Caco-2 (cell line): ENCODE measurements around the gene IDE. TPM values are rescaled to one million over a fixed set of nuclear protein-coding genes. Genes with fewer than 3 reads are reported as not detected.
"Not testable (repeated sequence)": the region's sequence is repeated elsewhere in the genome, so short reads cannot be mapped to it uniquely, and the experiment has no call there.

Source experiments
- BruUV-seq: library from RNA; stranded (reverse); fragments of 400-500 nt; replicated peaks from 2 replicates; lab custom pipeline; 2021; lab: Mats Ljungman, UMichigan
- CTCF ChIA-PET: fragments of 300-600 bp; sonication (Branson Sonifier 250); formaldehyde crosslinking; loops from one replicate; lab custom pipeline; 2022; ENCODE audit warnings: antibody characterized with exemption; lab: Charles Lee
- POLR2A ChIA-PET: fragments of 300-600 bp; sonication (Branson Sonifier 250); formaldehyde crosslinking; loops from one replicate; lab custom pipeline; 2022; ENCODE audit warnings: antibody characterized with exemption; lab: Charles Lee
- DNase-seq, 2 experiments: peaks; one replicate each; pipeline versions ENCODE4 v3.0.0 to v3.0.0-alpha.2; 2020 to 2022
- H3K27me3 ChIP-seq: replicated peaks from 2 replicates; pipeline ENCODE4 v1.6.0; 2011; ENCODE audit warnings: low read length; ENCODE audit not compliant: control insufficient read depth, insufficient read depth
- H3K36me3 ChIP-seq: 2 replicates; pipeline ENCODE4 v1.5.1; 2011; ENCODE audit warnings: low read length; ENCODE audit not compliant: control insufficient read depth, insufficient read depth
- H3K4me1 ChIP-seq: fragments of 250-450 bp; sonication (Bioruptor Pico); 2 replicates; pipeline ENCODE4 v1.5.1; 2020; ENCODE audit warnings: mild to moderate bottlenecking
- H3K4me3 ChIP-seq: 2 replicates; pipeline ENCODE4 v1.5.1; 2011; ENCODE audit warnings: low read depth, mild to moderate bottlenecking, control low read depth, low read length
- H3K9me3 ChIP-seq: fragments of 250-450 bp; sonication (Bioruptor Pico); 2 replicates; pipeline ENCODE4 v1.5.1; 2020; ENCODE audit warnings: mild to moderate bottlenecking, moderate library complexity
- H3K27ac Mint-ChIP-seq: one replicate; pipeline ENCODE4 v1.8.0; 2022; ENCODE audit warnings: mixed read lengths; ENCODE audit not compliant: unreplicated experiment
- H3K27me3 Mint-ChIP-seq: one replicate; pipeline ENCODE4 v1.8.0; 2022; ENCODE audit warnings: mixed read lengths; ENCODE audit not compliant: insufficient read depth, unreplicated experiment
- H3K36me3 Mint-ChIP-seq: one replicate; pipeline ENCODE4 v1.8.0; 2022; ENCODE audit warnings: mild to moderate bottlenecking, mixed read lengths; ENCODE audit not compliant: insufficient read depth, unreplicated experiment
- H3K4me1 Mint-ChIP-seq: one replicate; pipeline ENCODE4 v1.8.0; 2022; ENCODE audit warnings: low read depth, mixed read lengths; ENCODE audit not compliant: unreplicated experiment
- H3K4me3 Mint-ChIP-seq: one replicate; pipeline ENCODE4 v1.8.0; 2022; ENCODE audit warnings: mild to moderate bottlenecking, moderate library complexity, mixed read lengths; ENCODE audit not compliant: unreplicated experiment
- H3K9me3 Mint-ChIP-seq: one replicate; pipeline ENCODE4 v1.8.0; 2022; ENCODE audit warnings: mixed read lengths; ENCODE audit not compliant: unreplicated experiment
- CTCF ChIP-seq, 2 experiments: fragments of 200-600 bp in 1 of 2; IDR thresholded peaks; 1 replicate in 1 of 2; 2 replicates in 1 of 2; pipeline versions ENCODE4 v1.5.1 to v1.8.0; 2011 to 2022; ENCODE audit warnings: antibody characterized with exemption in 1 of 2, control low read depth in 1 of 2, inconsistent platforms in 1 of 2, low read depth in 1 of 2, low read length in 1 of 2, mild to moderate bottlenecking in 1 of 2, moderate library complexity in 1 of 2; ENCODE audit not compliant: insufficient read depth in 1 of 2, severe bottlenecking in 1 of 2, unreplicated experiment in 1 of 2
- intact Hi-C: fragments of 100-400 bp; cut with micrococcal nuclease; formaldehyde crosslinking; loops from one replicate; pipeline ENCODE4 v1.10.0; 2022; ENCODE audit not compliant: unreplicated experiment
- total RNA-seq: library from RNA; stranded (reverse); gene quantifications from 2 replicates; pipeline ENCODE4 v1.2.3, GENCODE V29; 2022

The IDE gene
- total RNA-seq, 1 experiment from 2014 or later, result 85.5 TPM

- peaks cover 19% of the 10 kb centered on the region for H3K36me3 Mint-ChIP-seq
- intact Hi-C loops, result loop anchor here (2.0 to 10.0 kb wide), 4 partner anchors 17 to 293 kb away; partner anchors contain the start of genes EXOC6 and IDE
- no peak for TF ChIP-seq CTCF (IDR thresholded peaks at IDR 0.05; ENCODE audit: insufficient read depth in 1 of 2, low read depth in 1 of 2, low read length in 1 of 2, severe bottlenecking in 1 of 2, unreplicated experiment in 1 of 2)
- no peaks in the 10 kb centered on the region for H3K9me3 ChIP-seq
- no peaks in the 10 kb centered on the region for H3K9me3 Mint-ChIP-seq
- peak overlapping the region; percentile 100 for H3K4me3 Mint-ChIP-seq
- BruUV-seq, result no TSS peak
- no peaks in the 10 kb centered on the region for H3K27me3 Mint-ChIP-seq
- ChIA-PET CTCF (interaction anchor here (0.9 to 2.4 kb wide), 4 partner anchors 17 to 74 kb away, joined by 3 to 24 read pairs (median 10); partner anchors contain the start of gene IDE), POLR2A (interaction anchor here (1.0 to 1.8 kb wide), 3 partner anchors 17 to 257 kb away, joined by 3 to 11 read pairs (median 5); partner anchors contain the start of genes EXOC6 and IDE)
- peak overlapping the region; percentile 80 for H3K4me3 ChIP-seq
- H3K4me1 ChIP-seq, result peaks cover 5% of the 10 kb centered on the region; the same call in 1 of the 2 replicates
- peak overlapping the region; percentile 99 for H3K27ac Mint-ChIP-seq
- no peaks in the 10 kb centered on the region for H3K27me3 ChIP-seq
- H3K4me1 Mint-ChIP-seq, result peaks cover 30% of the 10 kb centered on the region
- H3K36me3 ChIP-seq, result no peaks in the 10 kb centered on the region
- DNase-seq, result peak; percentile 92 to 93
Observed at GRCh38 chr10:92591550-92592022, 17.7 kb upstream of the IDE start.

GRCh38 chr10:92590623-92591549 is 17.0 kb upstream of the IDE start:
- H3K27ac Mint-ChIP-seq, result peak overlapping the region; percentile 99
- H3K27me3 Mint-ChIP-seq, result no peaks in the 10 kb centered on the region
- Histone ChIP-seq H3K4me1 (peaks cover 5% of the 10 kb centered on the region; the same call in 1 of the 2 replicates), H3K9me3 (no peaks in the 10 kb centered on the region), H3K27me3 (no peaks in the 10 kb centered on the region), H3K4me3 (peak overlapping the region; percentile 80), H3K36me3 (no peaks in the 10 kb centered on the region)
- ChIA-PET CTCF (interaction anchor here (0.6 to 2.4 kb wide), 8 partner anchors 14 to 258 kb away, joined by 3 to 24 read pairs (median 6); partner anchors contain the start of genes EXOC6 and IDE), POLR2A (interaction anchor here (0.6 to 1.8 kb wide), 6 partner anchors 9 to 257 kb away, joined by 3 to 11 read pairs (median 4); partner anchors contain the start of genes EXOC6 and IDE)
- TSS peak; percentile 77 for BruUV-seq
- intact Hi-C loops, result loop anchor here (2.0 to 10.0 kb wide), 4 partner anchors 16 to 294 kb away; partner anchors contain the start of genes EXOC6 and IDE
- no peaks in the 10 kb centered on the region for H3K9me3 Mint-ChIP-seq
- TF ChIP-seq CTCF (IDR thresholded peaks at IDR 0.05; ENCODE audit: insufficient read depth in 1 of 2, low read depth in 1 of 2, low read length in 1 of 2, severe bottlenecking in 1 of 2, unreplicated experiment in 1 of 2), result peak; percentile 13 to 51
- H3K36me3 Mint-ChIP-seq, result peaks cover 19% of the 10 kb centered on the region
- peaks cover 29% of the 10 kb centered on the region for H3K4me1 Mint-ChIP-seq
- H3K4me3 Mint-ChIP-seq, result peak overlapping the region; percentile 100
- DNase-seq, result peak; percentile 73 to 77

- H3K4me1 Mint-ChIP-seq, intact Hi-C loops, DNase-seq, H3K36me3 ChIP-seq, H3K27me3 ChIP-seq, CTCF ChIA-PET, H3K4me3 Mint-ChIP-seq, H3K9me3 Mint-ChIP-seq, H3K36me3 Mint-ChIP-seq, H3K9me3 ChIP-seq, BruUV-seq, H3K27ac Mint-ChIP-seq, H3K27me3 Mint-ChIP-seq, H3K4me3 ChIP-seq, H3K4me1 ChIP-seq, POLR2A ChIA-PET: not testable (repeated sequence)
Observed at GRCh38 chr10:92582347-92582746, 8.5 kb upstream of the IDE start.
